NCI-H446 treated with DMSO at 0.1 percent for 48 hours (cell line): Measurements from ENCODE around the gene HDHD3.
"Not testable (repeated sequence)": the region's sequence is repeated elsewhere in the genome, so short reads cannot be mapped to it uniquely, and the experiment has no call there.

Experiments
- DNase-seq: peaks from one replicate; lab custom pipeline; 2025; lab: John Stamatoyannopoulos, UW

HDHD3 gene

DNA sequence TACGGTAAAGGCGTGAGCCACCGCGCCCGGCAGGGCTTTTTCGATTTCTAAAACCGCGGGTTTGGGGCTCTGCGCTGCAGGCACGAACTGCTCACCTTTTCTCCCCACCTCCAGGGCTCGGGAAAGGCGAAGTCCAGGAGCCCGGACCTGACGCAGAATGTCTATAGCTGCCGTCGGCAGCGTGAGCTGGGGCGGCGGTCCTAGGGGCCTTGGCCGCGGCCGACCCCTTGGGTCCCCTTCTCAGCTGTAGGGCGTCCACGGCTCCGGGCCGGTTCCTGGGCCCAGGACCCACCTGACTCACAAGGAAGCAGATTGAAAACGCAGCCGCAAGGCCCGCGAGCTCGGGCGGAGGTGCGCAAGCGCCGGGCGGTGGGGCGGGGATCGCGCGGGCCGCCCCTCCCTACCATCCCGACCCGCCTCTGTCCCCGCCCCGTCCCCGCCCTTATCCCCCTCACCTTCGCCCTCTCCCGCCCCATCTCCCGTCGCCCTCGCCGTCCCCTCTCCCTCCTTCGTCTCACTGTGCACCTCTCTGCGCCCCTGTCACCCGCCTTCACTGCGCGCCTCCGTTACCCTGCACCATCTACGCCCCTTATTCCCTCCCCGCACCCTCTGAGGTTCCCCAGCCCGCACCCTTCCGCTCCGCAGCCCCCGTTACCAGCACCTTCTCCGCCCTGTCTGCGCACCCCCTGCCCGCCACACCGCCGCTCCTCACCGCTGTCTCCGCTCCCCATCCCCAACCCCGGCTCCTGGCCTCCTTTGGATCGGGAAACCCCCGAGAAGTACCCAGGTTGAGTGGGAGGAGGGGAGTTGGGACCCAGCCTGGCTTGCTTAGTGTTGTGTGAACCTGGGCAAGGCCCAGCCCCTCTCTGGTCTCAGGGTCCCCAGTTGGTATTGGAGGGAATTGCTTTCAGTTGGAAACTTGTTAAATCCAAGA lies at the start of gene HDHD3:
Gene HDHD3, minus strand, starts transcription at position 353 of the 934 bp plus-strand sequence. CDS start 2,632 bp downstream, outside the sequence.
- no peak for DNase-seq

DNA sequence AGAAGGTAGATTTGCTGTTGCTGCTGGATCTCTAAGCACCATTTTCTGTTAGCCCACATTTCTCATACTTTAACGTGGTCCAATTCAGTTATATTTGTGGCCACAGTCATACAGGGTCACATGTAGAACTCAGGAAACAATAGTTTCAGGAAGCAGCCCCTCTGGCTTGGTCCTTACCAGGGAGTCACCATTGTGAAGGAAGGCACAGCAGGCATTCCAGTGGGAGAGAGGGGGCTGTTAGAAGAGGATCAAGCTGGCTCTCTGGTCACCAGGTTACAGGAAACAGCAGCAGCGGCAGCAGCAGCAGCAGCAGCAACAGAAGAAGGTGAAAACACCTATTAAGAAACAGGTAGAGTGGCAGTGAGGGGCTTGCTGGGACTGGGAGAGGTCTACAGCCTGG lies 48.3 kb upstream of the HDHD3 start:
- no peak for DNase-seq

DNA sequence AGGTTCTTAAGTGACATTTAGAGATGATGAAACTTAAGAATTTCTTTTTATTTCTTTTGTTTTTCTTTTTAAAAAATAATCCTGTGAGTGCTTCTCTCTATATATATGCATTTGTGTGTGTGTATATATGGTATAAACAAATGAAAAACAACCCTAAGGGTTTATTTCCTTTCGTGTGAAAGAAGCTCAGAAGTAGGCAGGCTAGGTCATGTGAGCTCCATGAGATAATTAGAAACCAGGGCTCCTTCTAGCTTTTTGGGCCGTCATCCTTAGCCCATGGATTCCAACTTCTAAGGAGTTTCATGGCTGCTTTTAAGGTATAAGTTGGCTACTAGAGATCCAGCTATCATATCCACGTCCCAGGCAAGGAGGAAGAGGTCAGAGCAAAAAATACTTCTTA lies 44.9 kb upstream of the HDHD3 start:
- no peak for DNase-seq

DNA sequence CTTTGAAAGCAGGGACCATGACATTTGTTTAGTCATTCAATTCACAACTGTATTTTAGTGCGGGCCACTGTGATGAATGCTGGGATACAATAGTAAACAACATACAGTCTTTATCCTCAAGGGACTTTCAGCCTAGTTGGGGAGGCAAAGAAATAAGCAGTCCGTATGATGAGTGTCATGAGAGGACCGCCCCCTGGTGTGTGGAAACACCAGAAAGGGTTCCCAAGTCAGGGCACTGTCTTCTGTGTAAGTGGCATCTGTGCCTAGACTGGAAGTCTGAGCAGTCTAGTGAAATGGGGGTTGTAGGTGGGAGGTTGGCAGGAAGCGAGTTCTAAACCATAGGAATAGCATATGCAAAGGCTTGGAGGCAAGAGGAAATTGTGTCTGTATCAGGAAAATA lies 40.6 kb upstream of the HDHD3 start:
- no peak for DNase-seq

GRCh38 chr9:113416149-113416721 lies 39.4 kb upstream of the HDHD3 start:
- DNase-seq, result no peak

- DNase-seq, result peak; percentile 73
Observed at GRCh38 chr9:113410207-113410864, 33.5 kb upstream of the HDHD3 start, which contains the start of the genes C9orf43 and POLE3. Gene C9orf43 (plus strand): TSS chr9:113410747. CDS start chr9:113413494, 2,747 bp downstream. Gene POLE3 (minus strand): TSS chr9:113410675. CDS start chr9:113410293, 382 bp downstream.

DNA sequence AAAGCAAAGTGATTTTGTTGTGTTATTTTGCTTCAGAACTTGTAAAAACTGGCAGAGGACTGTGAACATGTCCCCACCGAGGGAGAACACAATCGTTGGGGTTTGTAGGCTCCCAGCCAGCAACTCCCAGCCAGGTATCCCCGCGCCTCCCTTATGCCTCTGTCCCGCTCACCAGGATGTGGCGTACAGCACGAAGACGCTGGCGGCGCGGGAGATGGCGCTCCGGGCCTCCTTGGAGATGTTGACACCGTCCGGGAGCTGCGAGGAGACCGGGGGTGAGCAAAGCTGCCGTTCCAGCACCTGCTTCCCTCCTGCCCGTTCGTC lies 33.1 kb upstream of the HDHD3 start:
- no peak for DNase-seq

DNA sequence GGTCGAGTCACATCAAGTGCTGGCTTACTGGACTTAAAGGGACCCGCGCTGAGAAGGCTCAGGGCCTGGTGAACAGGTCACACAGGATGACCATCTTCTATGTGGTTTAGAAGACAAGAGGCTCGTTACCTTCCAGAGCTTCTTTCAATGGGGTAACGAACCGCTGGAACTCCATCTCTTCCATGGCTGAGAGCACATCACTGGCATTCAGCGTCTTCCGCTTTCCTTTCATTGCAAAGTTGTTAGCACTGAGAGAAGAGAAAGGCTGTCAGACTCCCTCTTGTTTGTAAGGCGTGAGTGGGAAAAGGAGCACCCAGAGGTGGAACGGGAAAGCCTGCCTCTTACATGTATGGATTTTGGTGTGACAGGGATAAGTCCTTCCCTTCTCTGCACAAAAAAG lies 32.7 kb upstream of the HDHD3 start:
- DNase-seq, result no peak

- DNase-seq, result peak; percentile 19
Observed at GRCh38 chr9:113406873-113407511, 30.2 kb upstream of the HDHD3 start.

DNA sequence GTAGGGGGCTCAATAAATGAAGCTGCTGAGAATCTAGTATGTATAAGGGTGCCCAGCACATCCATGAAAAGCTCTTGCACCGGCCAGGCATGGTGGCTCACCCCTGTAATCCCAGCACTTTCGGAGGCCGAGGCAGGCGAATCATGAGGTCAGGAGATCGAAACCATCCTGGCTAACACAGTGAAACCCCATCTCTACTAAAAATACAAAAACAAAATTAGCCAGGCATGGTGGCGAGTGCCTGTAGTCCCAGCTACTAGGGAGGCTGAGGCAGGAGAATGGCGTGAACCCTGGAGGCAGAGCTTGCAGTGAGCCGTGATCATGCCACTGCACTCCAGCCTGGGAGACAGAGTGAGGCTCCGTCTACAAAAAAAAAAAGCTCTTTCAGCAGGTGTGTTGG lies 29.6 kb upstream of the HDHD3 start:
- DNase-seq, result not testable (repeated sequence)

DNA sequence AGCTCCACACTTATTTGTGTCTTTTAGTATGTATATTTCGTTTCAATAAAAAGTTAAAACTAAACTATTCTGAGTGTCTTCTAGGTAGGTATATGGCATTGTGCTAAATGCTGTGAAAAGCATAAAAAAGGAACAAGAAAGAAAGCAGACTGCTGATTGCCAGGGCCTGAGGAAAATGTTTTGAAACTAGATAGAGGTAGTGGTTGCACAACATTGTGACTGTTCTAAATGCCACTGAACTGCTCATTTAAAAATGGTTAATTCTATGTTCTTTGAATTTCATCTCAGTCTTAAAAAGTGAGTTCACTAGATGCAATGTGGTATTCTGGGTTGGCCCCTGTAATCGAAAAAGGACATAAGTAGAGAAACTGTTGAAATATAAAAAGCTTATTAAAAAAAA lies 26.9 kb upstream of the HDHD3 start:
- no peak for DNase-seq

DNA sequence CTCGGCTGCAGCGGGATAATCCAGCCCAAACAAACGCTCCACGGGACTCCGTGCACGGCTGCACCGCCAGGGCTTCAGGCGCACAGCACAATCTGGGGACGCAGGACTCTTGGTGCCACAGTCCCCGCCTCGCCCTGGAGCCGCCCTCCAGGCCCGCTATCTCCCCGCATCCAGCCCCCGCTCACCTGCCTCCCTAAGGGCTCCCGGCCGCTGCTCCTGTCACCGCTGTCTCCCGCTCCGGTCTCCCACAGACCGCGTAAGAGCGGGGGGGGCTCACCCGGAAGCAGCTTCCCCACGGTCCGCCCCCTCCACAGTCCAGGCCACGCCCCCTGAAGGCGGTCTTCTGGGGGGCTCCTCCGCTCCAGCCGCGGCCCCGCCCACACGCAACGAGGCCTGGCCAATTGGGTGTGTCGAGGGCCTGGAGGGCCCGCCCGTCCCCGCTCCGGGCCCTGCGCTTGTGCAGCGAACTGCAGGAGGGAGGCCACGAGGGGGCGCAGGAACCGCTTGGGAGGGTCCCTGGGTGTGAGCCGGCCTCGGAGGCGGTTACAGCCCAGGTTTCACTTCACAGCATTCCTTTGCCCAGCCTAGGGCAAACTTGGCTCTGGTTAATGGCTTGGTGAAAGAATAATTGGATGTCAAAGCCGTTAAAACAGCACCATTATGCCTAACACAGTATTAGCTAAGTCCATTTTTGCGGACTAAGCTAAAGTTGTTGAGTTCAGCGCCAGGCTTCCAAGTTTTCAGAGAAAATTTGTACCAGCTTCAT lies 24.4 kb upstream of the HDHD3 start, which contains the start of gene ALAD:
Gene ALAD, minus strand, starts transcription at position 258 of the 766 bp plus-strand sequence. CDS start 7,725 bp downstream, outside the sequence.
- peak; percentile 80 for DNase-seq

GRCh38 chr9:113399646-113400200 lies 22.9 kb upstream of the HDHD3 start:
- peak; percentile 0 for DNase-seq

- DNase-seq, result no peak
Observed at GRCh38 chr9:113398796-113399195, 22.0 kb upstream of the HDHD3 start.

DNA sequence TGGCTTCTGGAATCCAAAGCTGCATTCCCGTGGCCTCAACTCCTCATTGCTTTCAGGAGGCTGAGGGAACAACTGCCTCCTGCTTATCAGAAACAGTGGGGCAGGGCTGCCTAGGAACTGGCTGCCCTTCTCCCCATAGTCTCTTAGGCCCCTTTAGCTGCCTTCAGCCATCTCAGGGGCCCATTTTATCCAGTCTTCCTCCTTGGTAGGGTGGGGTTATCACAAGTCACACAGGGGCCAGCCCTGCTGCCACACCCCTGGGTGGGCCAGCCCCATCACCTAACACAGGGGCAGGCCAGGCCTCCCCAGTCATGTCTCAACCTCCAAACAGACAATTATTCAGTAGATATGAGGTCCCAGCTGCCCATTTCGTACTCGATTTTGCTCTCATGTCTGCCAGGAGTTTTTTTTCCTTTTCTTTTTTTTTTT lies 20.4 kb upstream of the HDHD3 start:
- no peak for DNase-seq

DNA sequence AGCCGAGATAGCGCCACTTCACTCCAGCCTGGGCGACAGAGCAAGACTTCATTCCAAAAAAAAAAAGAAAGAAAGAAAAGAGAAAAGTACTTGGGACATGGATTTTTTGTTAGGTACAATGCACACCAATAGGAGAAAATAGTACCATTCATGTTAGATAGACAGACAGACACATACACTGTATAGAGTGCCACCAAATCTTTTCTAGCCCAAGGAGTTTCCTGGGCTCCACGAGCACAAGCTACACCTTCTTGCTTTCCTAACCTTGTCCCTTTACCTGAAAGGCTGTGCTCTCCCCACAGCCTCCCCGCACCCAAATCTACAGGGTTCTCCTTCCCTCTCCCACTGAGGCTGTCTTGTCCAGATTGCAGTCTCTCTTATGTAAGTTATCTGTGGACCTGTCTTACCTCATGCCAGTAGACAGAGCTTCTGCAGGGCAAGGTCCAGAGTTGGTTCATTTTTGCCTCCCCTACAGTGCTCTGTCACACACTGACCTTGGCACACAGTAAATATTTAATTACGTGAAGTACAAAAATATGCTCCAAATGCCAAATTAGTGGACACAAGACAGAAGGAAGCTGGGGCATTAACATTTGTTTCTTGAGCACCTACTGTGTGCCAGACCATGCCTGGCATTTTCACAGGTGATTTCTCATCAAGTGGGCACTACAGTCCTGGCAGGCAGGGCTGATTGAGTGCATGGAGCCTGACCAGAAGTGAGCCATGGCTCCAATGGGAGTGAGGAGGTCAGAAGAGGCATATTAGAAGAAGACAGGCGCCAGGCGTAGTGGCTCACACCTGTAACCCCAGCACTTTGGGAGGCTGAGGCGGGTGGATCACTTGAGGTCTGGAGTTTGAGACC lies 18.4 kb upstream of the HDHD3 start:
- no peak for DNase-seq

- DNase-seq, result no peak
Observed at GRCh38 chr9:113393281-113393680, 16.5 kb upstream of the HDHD3 start.

DNA sequence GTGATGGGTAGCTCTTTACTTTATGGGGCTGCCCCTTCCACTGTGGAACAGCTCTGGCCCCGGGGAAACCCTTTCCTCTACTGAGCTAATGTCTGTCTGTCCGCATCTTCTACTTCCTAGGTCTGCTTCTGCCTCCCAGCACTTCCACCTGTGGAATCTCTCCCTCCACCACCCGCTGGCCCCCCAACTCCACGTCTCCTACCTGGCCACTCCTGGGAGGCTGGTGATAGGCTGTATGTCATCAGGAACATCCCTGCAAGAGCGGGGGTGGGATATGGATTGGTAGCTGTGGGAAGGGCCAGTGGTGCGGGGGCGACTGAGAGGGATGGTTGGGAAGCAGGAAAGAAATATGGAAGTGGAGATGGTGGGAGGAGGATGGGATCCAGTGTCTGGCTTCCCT lies 15.1 kb upstream of the HDHD3 start:
- no peak for DNase-seq

- no peak for DNase-seq
Observed at GRCh38 chr9:113390192-113390960, 13.6 kb upstream of the HDHD3 start.
